ENCODE measurements around the gene SLC13A2.
"Not testable (repeated sequence)": the region's sequence is repeated elsewhere in the genome, so short reads cannot be mapped to it uniquely, and the experiment has no call there.

The SLC13A2 gene

DNA sequence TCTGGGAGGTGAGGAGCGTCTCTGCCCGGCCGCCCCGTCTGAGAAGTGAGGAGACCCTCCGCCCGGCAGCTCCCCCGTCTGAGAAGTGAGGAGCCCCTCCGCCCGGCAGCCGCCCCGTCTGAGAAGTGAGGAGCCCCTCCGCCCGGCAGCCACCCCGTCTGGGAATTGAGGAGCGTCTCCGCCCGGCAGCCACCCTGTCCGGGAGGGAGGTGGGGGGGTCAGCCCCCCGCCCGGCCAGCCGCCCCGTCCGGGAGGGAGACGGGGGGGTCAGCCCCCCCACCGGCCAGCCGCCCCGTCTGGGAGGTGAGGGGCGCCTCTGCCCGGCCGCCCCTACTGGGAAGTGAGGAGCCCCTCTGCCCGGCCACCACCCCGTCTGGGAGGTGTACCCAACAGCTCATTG is 14.6 kb upstream of the SLC13A2 start:
- H3K36me3 ChIP-seq (ENCODE audit: control insufficient read depth, insufficient read depth, low read length); H3K27me3 ChIP-seq (ENCODE audit: control insufficient read depth, insufficient read depth, low read length): not testable (repeated sequence)

GRCh38 chr17:28460901-28461300 is 12.5 kb upstream of the SLC13A2 start:
- H3K9ac ChIP-seq (ENCODE audit: low read depth, low read length) = no peak overlapping the region
- no peaks in the 10 kb centered on the region for H3K36me3 ChIP-seq (ENCODE audit: control insufficient read depth, insufficient read depth, low read length)
- H3K4me1 ChIP-seq (ENCODE audit: control insufficient read depth, insufficient read depth, low read length) = no peaks in the 10 kb centered on the region
- H3K9me3 ChIP-seq (ENCODE audit: control insufficient read depth, insufficient read depth, low read length) = no peaks in the 10 kb centered on the region
- peaks cover under 1% of the 10 kb centered on the region for H3K27me3 ChIP-seq (ENCODE audit: control insufficient read depth, insufficient read depth, low read length)
- H3K4me3 ChIP-seq (ENCODE audit: low read depth, low read length) = no peak overlapping the region

More for the DNA sequence above, 14.6 kb upstream of the SLC13A2 start:
- not testable (repeated sequence) for H3K9me3 ChIP-seq (ENCODE audit: control insufficient read depth, insufficient read depth, low read length); H3K9ac ChIP-seq (ENCODE audit: low read depth, low read length); H3K4me3 ChIP-seq (ENCODE audit: low read depth, low read length); H3K4me1 ChIP-seq (ENCODE audit: control insufficient read depth, insufficient read depth, low read length)

DNA sequence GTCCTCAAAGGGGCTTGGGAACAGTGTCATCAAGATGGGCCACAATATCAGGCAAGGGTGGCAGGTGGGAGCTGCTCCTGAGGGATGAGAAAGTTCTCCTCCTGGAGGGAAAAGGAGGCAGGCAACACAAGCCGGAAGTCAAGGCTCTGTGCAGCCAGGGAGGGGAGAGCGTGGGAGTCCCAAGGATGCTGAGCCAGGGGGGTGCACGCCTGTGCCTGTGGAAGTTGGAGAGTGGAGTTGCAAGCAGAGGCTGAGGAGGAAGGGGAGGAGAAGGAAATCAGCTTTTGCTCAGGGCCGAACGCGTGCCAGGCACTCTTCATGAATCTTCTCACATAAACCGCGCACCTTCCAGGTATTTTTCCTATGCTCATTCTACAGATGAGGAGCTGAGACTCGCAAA is 7.4 kb upstream of the SLC13A2 start:
- peaks cover 4% of the 10 kb centered on the region for H3K27me3 ChIP-seq (ENCODE audit: control insufficient read depth, insufficient read depth, low read length)
- H3K4me3 ChIP-seq (ENCODE audit: low read depth, low read length) = no peak overlapping the region
- no peaks in the 10 kb centered on the region for H3K36me3 ChIP-seq (ENCODE audit: control insufficient read depth, insufficient read depth, low read length)
- H3K9me3 ChIP-seq (ENCODE audit: control insufficient read depth, insufficient read depth, low read length) = no peaks in the 10 kb centered on the region
- H3K4me1 ChIP-seq (ENCODE audit: control insufficient read depth, insufficient read depth, low read length) = no peaks in the 10 kb centered on the region
- no peak overlapping the region for H3K9ac ChIP-seq (ENCODE audit: low read depth, low read length)

DNA sequence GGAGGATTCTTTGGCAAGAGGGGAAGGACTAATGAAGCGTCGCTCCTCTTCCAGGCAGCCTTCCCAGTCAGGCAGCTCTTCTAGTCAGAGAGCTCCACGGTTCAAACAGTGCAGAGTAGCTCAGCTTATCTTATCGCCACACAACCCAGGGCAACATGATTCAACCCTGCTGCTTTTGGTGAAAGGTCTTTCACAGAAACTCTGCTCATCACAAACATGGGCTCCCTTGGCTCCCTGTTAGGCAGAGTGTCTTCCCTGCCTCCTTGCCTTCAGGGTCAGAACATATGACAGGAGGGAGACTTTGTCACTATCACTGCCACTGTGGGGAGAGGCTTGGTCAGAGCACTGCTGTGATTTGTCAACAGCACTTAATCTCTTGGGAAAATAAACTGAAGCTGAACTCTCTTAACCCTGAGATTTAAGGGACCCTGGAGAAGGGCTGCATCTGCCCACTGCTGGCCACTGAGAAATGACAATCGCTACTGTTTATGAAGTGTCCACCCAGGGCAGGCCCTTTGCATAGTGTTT is 6.9 kb upstream of the SLC13A2 start:
- Histone ChIP-seq H3K4me3 (ENCODE audit: low read depth, low read length) (no peak overlapping the region), H3K9ac (ENCODE audit: low read depth, low read length) (no peak overlapping the region), H3K27me3 (ENCODE audit: control insufficient read depth, insufficient read depth, low read length) (peaks cover 4% of the 10 kb centered on the region), H3K9me3 (ENCODE audit: control insufficient read depth, insufficient read depth, low read length) (no peaks in the 10 kb centered on the region), H3K4me1 (ENCODE audit: control insufficient read depth, insufficient read depth, low read length) (no peaks in the 10 kb centered on the region), H3K36me3 (ENCODE audit: control insufficient read depth, insufficient read depth, low read length) (no peaks in the 10 kb centered on the region)

- no peaks in the 10 kb centered on the region for H3K4me1 ChIP-seq (ENCODE audit: control insufficient read depth, insufficient read depth, low read length)
- no peaks in the 10 kb centered on the region for H3K36me3 ChIP-seq (ENCODE audit: control insufficient read depth, insufficient read depth, low read length)
- H3K4me3 ChIP-seq (ENCODE audit: low read depth, low read length) = no peak overlapping the region
Measured at GRCh38 chr17:28467456-28468025, 5.9 kb upstream of the SLC13A2 start.

GRCh38 chr17:28468033-28468735 is 5.3 kb upstream of the SLC13A2 start:
- not testable (repeated sequence) for H3K9me3 ChIP-seq (ENCODE audit: control insufficient read depth, insufficient read depth, low read length); H3K9ac ChIP-seq (ENCODE audit: low read depth, low read length); H3K4me1 ChIP-seq (ENCODE audit: control insufficient read depth, insufficient read depth, low read length); H3K36me3 ChIP-seq (ENCODE audit: control insufficient read depth, insufficient read depth, low read length); H3K27me3 ChIP-seq (ENCODE audit: control insufficient read depth, insufficient read depth, low read length); H3K4me3 ChIP-seq (ENCODE audit: low read depth, low read length)

More at GRCh38 chr17:28467456-28468025, 5.9 kb upstream of the SLC13A2 start:
- peaks cover 4% of the 10 kb centered on the region for H3K27me3 ChIP-seq (ENCODE audit: control insufficient read depth, insufficient read depth, low read length)
- no peaks in the 10 kb centered on the region for H3K9me3 ChIP-seq (ENCODE audit: control insufficient read depth, insufficient read depth, low read length)
- H3K9ac ChIP-seq (ENCODE audit: low read depth, low read length) = no peak overlapping the region

DNA sequence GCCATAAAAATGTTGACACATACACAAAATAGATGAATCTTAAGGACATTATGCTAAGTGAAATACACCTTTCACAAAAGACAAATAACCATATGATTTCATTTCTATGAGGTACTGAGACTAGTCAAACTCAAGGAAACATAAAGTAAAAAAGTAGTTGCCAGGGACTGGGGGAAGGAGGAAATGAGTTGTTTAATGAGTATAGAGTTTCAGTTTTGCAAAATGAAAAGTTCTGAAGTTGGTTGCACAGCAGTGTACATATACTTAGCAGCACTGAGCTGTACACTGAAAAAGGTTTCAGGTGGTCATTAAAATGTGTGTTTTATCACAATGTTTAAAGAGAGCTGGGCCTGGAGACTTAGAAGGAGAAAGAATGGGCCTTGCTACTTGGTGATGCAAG is 4.7 kb upstream of the SLC13A2 start:
- Histone ChIP-seq H3K36me3 (ENCODE audit: control insufficient read depth, insufficient read depth, low read length) (no peaks in the 10 kb centered on the region), H3K4me3 (ENCODE audit: low read depth, low read length) (no peak overlapping the region), H3K9me3 (ENCODE audit: control insufficient read depth, insufficient read depth, low read length) (no peaks in the 10 kb centered on the region), H3K9ac (ENCODE audit: low read depth, low read length) (no peak overlapping the region), H3K4me1 (ENCODE audit: control insufficient read depth, insufficient read depth, low read length) (no peaks in the 10 kb centered on the region), H3K27me3 (ENCODE audit: control insufficient read depth, insufficient read depth, low read length) (peaks cover 4% of the 10 kb centered on the region)

- H3K4me3 ChIP-seq (ENCODE audit: low read depth, low read length) = no peak overlapping the region
- H3K27me3 ChIP-seq (ENCODE audit: control insufficient read depth, insufficient read depth, low read length) = peaks cover 4% of the 10 kb centered on the region
- H3K9ac ChIP-seq (ENCODE audit: low read depth, low read length) = no peak overlapping the region
- H3K4me1 ChIP-seq (ENCODE audit: control insufficient read depth, insufficient read depth, low read length) = no peaks in the 10 kb centered on the region
- no peaks in the 10 kb centered on the region for H3K9me3 ChIP-seq (ENCODE audit: control insufficient read depth, insufficient read depth, low read length)
- H3K36me3 ChIP-seq (ENCODE audit: control insufficient read depth, insufficient read depth, low read length) = peaks cover 2% of the 10 kb centered on the region
Measured at GRCh38 chr17:28469376-28469775, 4.1 kb upstream of the SLC13A2 start.

- Histone ChIP-seq H3K4me1 (ENCODE audit: control insufficient read depth, insufficient read depth, low read length) (no peaks in the 10 kb centered on the region), H3K27me3 (ENCODE audit: control insufficient read depth, insufficient read depth, low read length) (peaks cover 4% of the 10 kb centered on the region), H3K9ac (ENCODE audit: low read depth, low read length) (no peak overlapping the region)
Measured at GRCh38 chr17:28470266-28470913, 3.1 kb upstream of the SLC13A2 start.

DNA sequence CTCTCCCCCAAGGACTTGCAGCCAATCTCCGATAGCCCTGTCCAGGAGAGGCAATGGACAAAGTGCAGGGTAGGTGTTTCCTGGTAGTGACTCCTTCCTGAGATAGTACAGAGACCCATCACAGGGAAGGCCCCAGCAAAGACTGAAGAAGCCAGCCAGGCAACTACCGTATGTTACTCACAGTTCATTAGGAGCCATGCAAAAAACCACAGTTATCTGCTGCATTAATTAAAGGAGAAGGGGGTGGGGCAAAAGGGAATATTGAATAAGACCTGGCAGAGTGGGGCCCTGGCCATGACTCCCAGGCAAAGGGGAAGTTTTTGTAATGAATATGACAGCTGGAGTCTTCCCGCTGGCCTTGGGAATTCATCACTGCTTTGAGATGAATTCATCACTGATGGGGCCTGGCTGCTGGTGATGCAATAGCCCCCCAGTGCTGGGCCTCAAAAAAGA is 2.5 kb upstream of the SLC13A2 start:
- Histone ChIP-seq H3K27me3 (ENCODE audit: control insufficient read depth, insufficient read depth, low read length) (peaks cover 2% of the 10 kb centered on the region), H3K36me3 (ENCODE audit: control insufficient read depth, insufficient read depth, low read length) (peaks cover 2% of the 10 kb centered on the region), H3K4me3 (ENCODE audit: low read depth, low read length) (no peak overlapping the region), H3K4me1 (ENCODE audit: control insufficient read depth, insufficient read depth, low read length) (no peaks in the 10 kb centered on the region), H3K9me3 (ENCODE audit: control insufficient read depth, insufficient read depth, low read length) (no peaks in the 10 kb centered on the region), H3K9ac (ENCODE audit: low read depth, low read length) (no peak overlapping the region)

More at GRCh38 chr17:28470266-28470913, 3.1 kb upstream of the SLC13A2 start:
- Histone ChIP-seq H3K4me3 (ENCODE audit: low read depth, low read length) (no peak overlapping the region), H3K36me3 (ENCODE audit: control insufficient read depth, insufficient read depth, low read length) (peaks cover 2% of the 10 kb centered on the region), H3K9me3 (ENCODE audit: control insufficient read depth, insufficient read depth, low read length) (no peaks in the 10 kb centered on the region)

GRCh38 chr17:28471531-28472342 is 1.7 kb upstream of the SLC13A2 start:
- no peaks in the 10 kb centered on the region for H3K9me3 ChIP-seq (ENCODE audit: control insufficient read depth, insufficient read depth, low read length)
- H3K4me1 ChIP-seq (ENCODE audit: control insufficient read depth, insufficient read depth, low read length) = no peaks in the 10 kb centered on the region
- no peak overlapping the region for H3K9ac ChIP-seq (ENCODE audit: low read depth, low read length)
- peaks cover 1% of the 10 kb centered on the region for H3K27me3 ChIP-seq (ENCODE audit: control insufficient read depth, insufficient read depth, low read length)
- no peak overlapping the region for H3K4me3 ChIP-seq (ENCODE audit: low read depth, low read length)
- peaks cover 2% of the 10 kb centered on the region for H3K36me3 ChIP-seq (ENCODE audit: control insufficient read depth, insufficient read depth, low read length)

All from iPS-15b (cell line).